WTC11 (cell line): Measurements from ENCODE around the gene RPS21.

Experiments
- ELF4 ChIP-seq: sonication (generic); formaldehyde crosslinking; IDR thresholded peaks from 2 replicates; pipeline ENCODE4 v1.8.1; 2022; ENCODE audit warnings: low read depth, mild to moderate bottlenecking, moderate library complexity, missing genetic modification reagents
- ESRRA ChIP-seq: sonication (generic); formaldehyde crosslinking; IDR thresholded peaks from 2 replicates; pipeline ENCODE4 v1.8.1; 2022; ENCODE audit warnings: mild to moderate bottlenecking, missing genetic modification reagents, borderline replicate concordance
- ETV6 ChIP-seq: sonication (generic); formaldehyde crosslinking; IDR thresholded peaks from 2 replicates; pipeline ENCODE4 v1.8.1; 2022; ENCODE audit warnings: mild to moderate bottlenecking, missing genetic modification reagents
- TCF7 ChIP-seq: sonication (generic); formaldehyde crosslinking; IDR thresholded peaks from 2 replicates; pipeline ENCODE4 v1.8.0; 2022; ENCODE audit warnings: mild to moderate bottlenecking, low read depth, missing genetic modification reagents, moderate library complexity
- TF ChIP-seq, protein P1 (sequence below): fragments of 200-600 bp; IDR thresholded peaks from 2 replicates; pipeline ENCODE4 v1.8.0; 2022; ENCODE audit warnings: antibody characterized with exemption
- TF ChIP-seq, protein P2 (sequence below): sonication (generic); formaldehyde crosslinking; IDR thresholded peaks from 2 replicates; pipeline ENCODE4 v1.8.0; 2022; ENCODE audit warnings: mild to moderate bottlenecking, missing genetic modification reagents
- TF ChIP-seq, protein P3 (sequence below): sonication (generic); formaldehyde crosslinking; IDR thresholded peaks from 2 replicates; pipeline ENCODE4 v1.8.1; 2023; ENCODE audit warnings: mild to moderate bottlenecking, missing genetic modification reagents
- TF ChIP-seq, protein P4 (sequence below): sonication (generic); formaldehyde crosslinking; IDR thresholded peaks from 2 replicates; pipeline ENCODE4 v1.8.1; 2022; ENCODE audit warnings: low read depth, missing genetic modification reagents, borderline replicate concordance

DNA sequence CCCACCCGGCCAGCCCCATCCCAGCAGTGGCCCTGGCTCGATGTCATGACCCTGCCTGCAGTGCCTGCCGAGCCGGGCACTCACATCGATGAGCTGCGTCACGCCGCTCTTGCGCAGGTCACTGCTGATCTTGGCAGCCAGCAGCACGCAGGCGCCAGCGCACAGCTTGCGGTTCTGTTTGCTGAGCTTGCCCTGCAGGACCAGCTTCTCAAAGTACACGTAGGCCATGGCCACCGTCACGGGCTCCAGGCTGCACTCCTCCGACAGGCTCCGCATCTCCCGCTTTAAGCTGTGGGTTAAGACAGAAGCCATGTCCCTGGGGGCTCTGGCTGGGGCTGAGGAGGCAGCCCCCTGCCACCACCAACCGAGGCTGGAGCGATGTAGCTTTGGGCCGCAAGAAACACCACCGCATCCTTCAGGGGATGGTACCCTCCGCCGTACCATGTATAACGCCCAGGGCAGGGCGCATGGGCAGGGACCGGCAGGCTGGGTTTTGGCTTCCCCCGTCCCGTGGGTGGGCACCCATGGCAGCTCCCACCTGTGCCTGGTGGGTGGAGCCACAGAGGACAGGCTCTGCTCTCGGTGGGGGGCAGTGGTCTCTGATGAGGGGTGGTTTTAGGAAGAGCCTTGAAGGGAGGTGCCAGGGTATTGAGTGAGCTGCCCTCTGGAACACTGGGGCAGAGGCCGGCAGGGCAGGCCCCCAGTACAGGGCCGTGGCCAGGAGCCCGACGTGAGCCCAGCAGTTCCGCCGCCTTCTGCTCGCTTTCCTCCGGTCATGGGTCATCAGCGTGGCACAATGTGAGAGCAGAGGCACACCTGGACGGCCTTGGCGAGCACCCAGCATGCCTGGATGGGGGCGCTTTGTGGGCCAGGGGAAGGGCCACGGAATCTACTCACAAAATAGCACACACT is 4.5 kb downstream of the RPS21 start:
- TF ChIP-seq, protein P1, sequence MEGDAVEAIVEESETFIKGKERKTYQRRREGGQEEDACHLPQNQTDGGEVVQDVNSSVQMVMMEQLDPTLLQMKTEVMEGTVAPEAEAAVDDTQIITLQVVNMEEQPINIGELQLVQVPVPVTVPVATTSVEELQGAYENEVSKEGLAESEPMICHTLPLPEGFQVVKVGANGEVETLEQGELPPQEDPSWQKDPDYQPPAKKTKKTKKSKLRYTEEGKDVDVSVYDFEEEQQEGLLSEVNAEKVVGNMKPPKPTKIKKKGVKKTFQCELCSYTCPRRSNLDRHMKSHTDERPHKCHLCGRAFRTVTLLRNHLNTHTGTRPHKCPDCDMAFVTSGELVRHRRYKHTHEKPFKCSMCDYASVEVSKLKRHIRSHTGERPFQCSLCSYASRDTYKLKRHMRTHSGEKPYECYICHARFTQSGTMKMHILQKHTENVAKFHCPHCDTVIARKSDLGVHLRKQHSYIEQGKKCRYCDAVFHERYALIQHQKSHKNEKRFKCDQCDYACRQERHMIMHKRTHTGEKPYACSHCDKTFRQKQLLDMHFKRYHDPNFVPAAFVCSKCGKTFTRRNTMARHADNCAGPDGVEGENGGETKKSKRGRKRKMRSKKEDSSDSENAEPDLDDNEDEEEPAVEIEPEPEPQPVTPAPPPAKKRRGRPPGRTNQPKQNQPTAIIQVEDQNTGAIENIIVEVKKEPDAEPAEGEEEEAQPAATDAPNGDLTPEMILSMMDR = no peak
- TF ChIP-seq, protein P2, sequence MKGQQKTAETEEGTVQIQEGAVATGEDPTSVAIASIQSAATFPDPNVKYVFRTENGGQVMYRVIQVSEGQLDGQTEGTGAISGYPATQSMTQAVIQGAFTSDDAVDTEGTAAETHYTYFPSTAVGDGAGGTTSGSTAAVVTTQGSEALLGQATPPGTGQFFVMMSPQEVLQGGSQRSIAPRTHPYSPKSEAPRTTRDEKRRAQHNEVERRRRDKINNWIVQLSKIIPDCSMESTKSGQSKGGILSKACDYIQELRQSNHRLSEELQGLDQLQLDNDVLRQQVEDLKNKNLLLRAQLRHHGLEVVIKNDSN (CRISPR knock-in tag) = no peak
- TF ChIP-seq ESRRA (CRISPR knock-in tag) (no peak), ETV6 (no peak), TCF7 (CRISPR knock-in tag) (no peak), ELF4 (CRISPR knock-in tag) (no peak)
- TF ChIP-seq, protein P3, sequence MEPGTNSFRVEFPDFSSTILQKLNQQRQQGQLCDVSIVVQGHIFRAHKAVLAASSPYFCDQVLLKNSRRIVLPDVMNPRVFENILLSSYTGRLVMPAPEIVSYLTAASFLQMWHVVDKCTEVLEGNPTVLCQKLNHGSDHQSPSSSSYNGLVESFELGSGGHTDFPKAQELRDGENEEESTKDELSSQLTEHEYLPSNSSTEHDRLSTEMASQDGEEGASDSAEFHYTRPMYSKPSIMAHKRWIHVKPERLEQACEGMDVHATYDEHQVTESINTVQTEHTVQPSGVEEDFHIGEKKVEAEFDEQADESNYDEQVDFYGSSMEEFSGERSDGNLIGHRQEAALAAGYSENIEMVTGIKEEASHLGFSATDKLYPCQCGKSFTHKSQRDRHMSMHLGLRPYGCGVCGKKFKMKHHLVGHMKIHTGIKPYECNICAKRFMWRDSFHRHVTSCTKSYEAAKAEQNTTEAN (CRISPR knock-in tag) = no peak
- TF ChIP-seq, protein P4, sequence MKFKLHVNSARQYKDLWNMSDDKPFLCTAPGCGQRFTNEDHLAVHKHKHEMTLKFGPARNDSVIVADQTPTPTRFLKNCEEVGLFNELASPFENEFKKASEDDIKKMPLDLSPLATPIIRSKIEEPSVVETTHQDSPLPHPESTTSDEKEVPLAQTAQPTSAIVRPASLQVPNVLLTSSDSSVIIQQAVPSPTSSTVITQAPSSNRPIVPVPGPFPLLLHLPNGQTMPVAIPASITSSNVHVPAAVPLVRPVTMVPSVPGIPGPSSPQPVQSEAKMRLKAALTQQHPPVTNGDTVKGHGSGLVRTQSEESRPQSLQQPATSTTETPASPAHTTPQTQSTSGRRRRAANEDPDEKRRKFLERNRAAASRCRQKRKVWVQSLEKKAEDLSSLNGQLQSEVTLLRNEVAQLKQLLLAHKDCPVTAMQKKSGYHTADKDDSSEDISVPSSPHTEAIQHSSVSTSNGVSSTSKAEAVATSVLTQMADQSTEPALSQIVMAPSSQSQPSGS = no peak
